Measurements from ENCODE around the gene FNDC11. TPM values are rescaled to one million over a fixed set of nuclear protein-coding genes. Genes with fewer than 3 reads are reported as not detected.

Gene FNDC11
- total RNA-seq, 1 donor from 2014 or later: 0.52 TPM

DNA sequence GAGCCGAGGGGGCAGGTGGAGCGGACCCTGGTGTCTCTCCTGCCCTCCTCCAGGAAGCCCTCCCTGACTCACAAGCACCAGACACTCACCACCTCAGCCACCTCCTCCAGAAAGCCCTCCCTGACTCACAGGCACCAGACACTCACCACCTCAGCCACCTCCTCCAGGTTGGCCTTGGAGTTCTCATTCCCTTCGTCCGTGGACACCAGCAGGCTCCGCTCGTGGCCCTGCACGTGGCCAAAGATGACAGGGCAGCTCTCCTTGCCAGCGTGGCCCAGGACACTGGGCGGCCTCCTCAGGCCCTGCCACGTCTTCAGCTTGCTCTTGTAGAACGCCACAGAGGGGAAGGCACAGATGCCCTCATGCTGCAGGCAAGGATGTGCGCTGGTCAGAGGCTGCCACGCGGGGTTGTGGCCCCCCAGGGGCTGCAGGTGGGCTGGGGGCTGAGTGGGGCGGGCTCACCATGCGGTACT lies 6.4 kb downstream of the FNDC11 start:
- Histone ChIP-seq H3K9ac (ENCODE audit: low read depth in 1 of 3, low read length in 3 of 3) (no peak overlapping the region), H3K9me3 (ENCODE audit: control insufficient read depth in 3 of 3, low read length in 3 of 3) (no peaks in the 10 kb centered on the region), H3K36me3 (ENCODE audit: control insufficient read depth in 3 of 3, insufficient read depth in 3 of 3, low read length in 3 of 3) (peaks cover 0 to 10% (median 5%) of the 10 kb centered on the region in 3 donors)

DNA sequence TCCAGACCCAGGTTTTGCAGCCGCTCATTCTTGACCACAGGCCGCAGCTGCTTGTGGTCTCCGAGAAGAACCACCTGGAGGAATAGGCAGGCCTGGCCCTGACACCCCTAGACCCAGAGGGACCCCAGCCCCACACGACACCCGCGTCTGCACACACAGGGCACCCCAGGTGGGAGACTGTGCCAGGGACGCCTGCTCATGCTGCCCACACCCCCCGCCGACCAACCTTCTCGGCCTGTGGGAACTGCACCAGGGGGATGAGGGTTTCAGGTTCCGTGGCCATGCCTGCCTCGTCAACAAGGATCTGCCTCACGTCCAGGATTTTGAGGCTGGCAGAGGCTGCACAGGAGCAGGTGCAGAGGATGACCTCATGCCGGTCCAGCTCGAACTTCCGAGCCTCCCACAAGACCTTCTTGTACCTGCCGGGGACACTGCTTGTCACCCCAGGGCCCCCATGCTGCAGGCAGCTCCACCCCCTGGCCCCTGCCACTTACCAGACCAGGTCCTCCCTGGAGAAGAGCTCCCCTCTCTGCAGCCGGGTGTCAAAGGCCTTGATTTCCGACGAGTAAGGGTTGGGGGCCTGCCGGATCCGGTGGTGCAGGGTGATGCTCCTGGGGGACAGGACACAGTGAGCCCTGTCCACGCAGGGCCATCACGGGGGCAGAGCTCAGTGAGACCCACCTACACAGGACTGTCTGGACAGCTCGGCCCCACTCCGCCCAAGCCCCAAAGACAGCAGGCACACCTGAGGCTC lies 7.1 kb downstream of the FNDC11 start:
- Histone ChIP-seq H3K4me3 (ENCODE audit: low read length in 3 of 3) (no peak overlapping the region), H3K27ac (ENCODE audit: low read depth, low read length) (no peak overlapping the region), H3K36me3 (ENCODE audit: control insufficient read depth in 3 of 3, insufficient read depth in 3 of 3, low read length in 3 of 3) (peaks cover 0 to 10% (median 5%) of the 10 kb centered on the region in 3 donors), H3K27me3 (ENCODE audit: control insufficient read depth in 3 of 3, insufficient read depth in 3 of 3, low read length in 3 of 3) (no peaks in the 10 kb centered on the region), H3K9me3 (ENCODE audit: control insufficient read depth in 3 of 3, low read length in 3 of 3) (no peaks in the 10 kb centered on the region), H3K4me1 (ENCODE audit: control insufficient read depth in 3 of 3, insufficient read depth in 3 of 3, low read length in 3 of 3) (no peaks in the 10 kb centered on the region), H3K9ac (ENCODE audit: low read depth in 1 of 3, low read length in 3 of 3) (no peak overlapping the region)

More for the DNA sequence above, 6.4 kb downstream of the FNDC11 start:
- Histone ChIP-seq H3K4me1 (ENCODE audit: control insufficient read depth in 3 of 3, insufficient read depth in 3 of 3, low read length in 3 of 3) (no peaks in the 10 kb centered on the region), H3K27ac (ENCODE audit: low read depth, low read length) (no peak overlapping the region), H3K4me3 (ENCODE audit: low read length in 3 of 3) (no peak overlapping the region), H3K27me3 (ENCODE audit: control insufficient read depth in 3 of 3, insufficient read depth in 3 of 3, low read length in 3 of 3) (peaks cover 0 to 5% (median 3%) of the 10 kb centered on the region in 3 donors)

DNA sequence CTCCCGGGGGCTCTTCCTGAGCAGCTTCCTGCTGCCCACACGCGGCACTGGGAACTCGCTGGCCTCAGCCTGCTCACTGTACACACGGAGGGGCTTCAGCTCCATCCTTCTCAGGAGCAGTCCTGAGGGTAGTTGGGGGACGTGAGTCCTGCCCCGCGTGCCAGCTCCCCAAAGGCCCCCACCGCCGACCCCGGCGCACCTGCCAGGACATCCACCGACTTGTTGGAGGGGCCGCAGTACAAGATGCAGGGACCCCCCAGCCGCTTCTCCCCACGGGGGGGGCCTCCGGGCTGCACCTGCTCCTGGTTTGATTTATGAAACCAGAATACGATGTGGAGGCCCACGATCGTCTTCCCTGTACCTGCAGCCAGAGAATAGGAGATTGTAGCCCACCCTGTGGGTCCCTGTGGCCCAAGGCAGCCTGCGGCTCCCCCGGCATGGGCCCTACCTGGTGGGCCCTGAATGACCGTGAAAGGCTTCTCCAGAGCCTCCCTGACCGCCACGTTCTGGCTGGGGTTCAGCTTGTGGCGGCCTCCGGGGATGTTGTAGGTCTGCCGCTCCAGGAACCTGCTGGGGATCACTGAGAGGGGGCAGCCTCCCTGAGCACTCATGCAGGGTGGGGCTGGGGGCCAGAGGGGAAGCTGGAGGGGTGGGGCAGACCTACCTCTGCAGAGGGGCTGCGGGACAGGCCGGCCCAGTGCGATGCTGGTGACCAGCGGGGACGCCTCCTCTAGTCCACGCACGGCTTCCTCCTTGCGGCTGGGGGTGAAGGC lies 7.9 kb downstream of the FNDC11 start:
- Histone ChIP-seq H3K27me3 (ENCODE audit: control insufficient read depth in 3 of 3, insufficient read depth in 3 of 3, low read length in 3 of 3) (no peaks in the 10 kb centered on the region), H3K4me1 (ENCODE audit: control insufficient read depth in 3 of 3, insufficient read depth in 3 of 3, low read length in 3 of 3) (no peaks in the 10 kb centered on the region), H3K9ac (ENCODE audit: low read depth in 1 of 3, low read length in 3 of 3) (no peak overlapping the region), H3K4me3 (ENCODE audit: low read length in 3 of 3) (no peak overlapping the region), H3K9me3 (ENCODE audit: control insufficient read depth in 3 of 3, low read length in 3 of 3) (no peaks in the 10 kb centered on the region), H3K27ac (ENCODE audit: low read depth, low read length) (no peak overlapping the region), H3K36me3 (ENCODE audit: control insufficient read depth in 3 of 3, insufficient read depth in 3 of 3, low read length in 3 of 3) (peaks cover 0 to 10% (median 5%) of the 10 kb centered on the region in 3 donors)

DNA sequence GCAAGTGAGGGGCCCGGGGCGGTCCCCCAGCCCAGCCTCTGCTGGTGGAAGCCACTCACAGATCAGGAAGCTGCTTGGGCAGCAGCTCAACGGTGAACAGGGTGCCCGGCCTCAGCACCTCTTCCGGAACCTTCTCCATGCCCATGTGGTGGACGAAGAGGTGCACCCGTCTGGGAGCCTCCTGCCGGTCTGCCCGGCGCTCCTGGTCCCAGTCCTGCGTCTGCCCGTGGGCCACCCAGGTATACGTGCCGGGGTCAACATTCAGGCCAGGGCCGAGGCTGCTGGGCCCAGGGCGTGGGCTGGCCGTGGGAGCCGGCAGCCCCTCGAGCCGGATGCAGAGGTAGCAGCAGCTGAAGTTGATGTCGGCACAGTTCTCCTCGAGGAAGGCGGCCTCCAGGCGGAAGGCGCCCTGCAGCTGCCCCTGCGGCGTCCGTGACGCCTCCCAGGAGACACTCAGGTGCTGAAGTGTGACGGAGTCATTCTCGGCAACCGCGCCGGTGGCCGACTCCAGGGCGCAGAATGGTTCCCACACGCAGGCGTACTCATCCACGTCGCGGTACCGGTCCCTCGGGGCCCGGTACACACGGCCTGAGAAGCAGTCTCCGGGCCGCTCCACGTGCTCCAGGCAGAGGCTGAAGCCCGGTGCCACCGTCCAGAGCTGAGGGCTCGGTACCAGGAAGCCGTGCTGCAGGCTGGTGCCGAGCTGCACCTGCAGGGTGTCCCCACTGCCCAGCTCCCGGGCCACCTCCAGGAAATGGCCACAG lies 8.7 kb downstream of the FNDC11 start:
- Histone ChIP-seq H3K36me3 (ENCODE audit: control insufficient read depth in 3 of 3, insufficient read depth in 3 of 3, low read length in 3 of 3) (peaks cover 0 to 10% (median 5%) of the 10 kb centered on the region in 3 donors), H3K27ac (ENCODE audit: low read depth, low read length) (no peak overlapping the region), H3K9me3 (ENCODE audit: control insufficient read depth in 3 of 3, low read length in 3 of 3) (no peaks in the 10 kb centered on the region), H3K4me3 (ENCODE audit: low read length in 3 of 3) (no peak overlapping the region), H3K4me1 (ENCODE audit: control insufficient read depth in 3 of 3, insufficient read depth in 3 of 3, low read length in 3 of 3) (no peaks in the 10 kb centered on the region), H3K27me3 (ENCODE audit: control insufficient read depth in 3 of 3, insufficient read depth in 3 of 3, low read length in 3 of 3) (no peaks in the 10 kb centered on the region), H3K9ac (ENCODE audit: low read depth in 1 of 3, low read length in 3 of 3) (no peak overlapping the region)

DNA sequence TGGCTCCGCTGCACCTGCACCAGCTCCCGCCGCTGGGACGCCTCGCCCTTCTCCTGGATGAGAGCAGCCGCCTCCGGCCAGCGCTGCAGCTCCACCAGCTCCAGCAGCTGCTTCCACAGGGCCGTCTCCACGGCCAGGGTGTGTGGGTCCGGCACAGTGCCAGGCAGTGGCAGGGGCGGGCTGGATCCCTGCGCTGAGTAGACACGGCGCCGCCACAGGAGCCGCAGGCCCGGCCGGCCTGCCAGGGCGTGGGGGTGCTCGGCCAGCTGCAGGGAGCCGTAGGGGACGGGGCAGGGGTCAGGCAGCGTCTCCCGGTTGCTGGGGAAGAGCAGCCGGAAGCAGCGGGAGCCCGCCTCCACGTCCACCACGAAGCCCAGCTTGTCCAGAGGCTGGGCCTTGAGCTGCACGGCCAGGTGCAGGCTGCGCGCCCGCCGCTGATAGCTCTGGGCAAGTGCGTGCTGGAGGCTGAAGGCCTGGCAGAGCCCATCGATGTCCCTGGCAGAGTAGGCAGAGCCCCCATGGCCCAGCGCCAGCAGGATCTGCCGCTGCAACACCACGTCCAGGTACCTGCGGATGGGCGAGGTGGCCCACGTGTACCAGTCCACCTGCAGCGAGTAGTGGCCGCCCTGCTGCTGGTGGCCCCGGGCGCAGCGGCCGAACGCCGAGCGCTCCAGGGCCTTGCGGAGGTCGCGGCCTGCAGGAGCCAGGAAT lies 9.4 kb downstream of the FNDC11 start:
- peaks cover 0 to 2% (median under 1%) of the 10 kb centered on the region in 3 donors for H3K27me3 ChIP-seq (ENCODE audit: control insufficient read depth in 3 of 3, insufficient read depth in 3 of 3, low read length in 3 of 3)
- H3K9ac ChIP-seq (ENCODE audit: low read depth in 1 of 3, low read length in 3 of 3): no peak overlapping the region
- no peak overlapping the region for H3K27ac ChIP-seq (ENCODE audit: low read depth, low read length)
- no peaks in the 10 kb centered on the region for H3K9me3 ChIP-seq (ENCODE audit: control insufficient read depth in 3 of 3, low read length in 3 of 3)
- H3K36me3 ChIP-seq (ENCODE audit: control insufficient read depth in 3 of 3, insufficient read depth in 3 of 3, low read length in 3 of 3): peaks cover 0 to 10% (median 5%) of the 10 kb centered on the region in 3 donors
- H3K4me1 ChIP-seq (ENCODE audit: control insufficient read depth in 3 of 3, insufficient read depth in 3 of 3, low read length in 3 of 3): peaks cover 0 to 2% (median 0%) of the 10 kb centered on the region in 3 donors
- no peak overlapping the region for H3K4me3 ChIP-seq (ENCODE audit: low read length in 3 of 3)

DNA sequence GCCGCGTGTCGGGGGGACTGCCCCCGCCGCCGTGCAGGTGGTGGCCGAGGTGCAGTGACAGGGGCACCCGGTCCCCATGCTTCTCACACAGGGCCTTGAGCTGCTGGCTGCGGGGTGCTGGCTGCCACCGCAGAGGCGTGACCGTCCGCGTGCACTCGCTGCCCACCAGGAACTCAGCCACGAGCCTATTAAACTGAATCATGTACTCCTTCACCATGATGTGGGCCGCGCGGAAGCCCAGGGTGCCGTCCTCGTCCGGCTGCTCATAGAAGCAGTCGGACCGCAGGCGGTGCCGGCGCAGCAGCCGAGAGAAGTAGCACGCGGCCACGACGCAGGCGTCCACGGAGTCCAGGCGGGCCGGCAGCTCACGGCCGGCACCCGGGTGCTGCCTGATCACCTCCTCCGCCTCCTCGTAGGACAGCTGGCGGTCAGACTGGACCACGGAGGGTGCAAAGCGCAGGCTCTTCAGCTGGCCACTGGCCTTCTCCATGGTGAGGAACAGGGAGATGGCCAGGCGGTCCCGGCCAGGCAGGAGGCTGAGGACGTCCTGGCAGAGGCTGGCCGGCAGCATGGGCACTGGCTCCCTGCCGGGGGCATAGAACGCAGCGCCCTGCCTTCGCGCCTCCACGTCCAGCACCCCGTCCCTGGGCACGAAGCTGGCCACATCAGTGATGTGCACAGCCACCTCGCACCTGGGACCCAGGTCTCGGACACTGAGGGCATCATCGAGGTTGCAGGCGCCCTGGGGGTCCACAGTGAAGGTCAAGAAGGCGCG lies 10.3 kb downstream of the FNDC11 start:
- Histone ChIP-seq H3K27me3 (ENCODE audit: control insufficient read depth in 3 of 3, insufficient read depth in 3 of 3, low read length in 3 of 3) (peaks cover 3 to 4% (median 4%) of the 10 kb centered on the region in 3 donors), H3K9ac (ENCODE audit: low read depth in 1 of 3, low read length in 3 of 3) (no peak overlapping the region), H3K36me3 (ENCODE audit: control insufficient read depth in 3 of 3, insufficient read depth in 3 of 3, low read length in 3 of 3) (peaks cover 0 to 10% (median 5%) of the 10 kb centered on the region in 3 donors), H3K9me3 (ENCODE audit: control insufficient read depth in 3 of 3, low read length in 3 of 3) (no peaks in the 10 kb centered on the region), H3K4me1 (ENCODE audit: control insufficient read depth in 3 of 3, insufficient read depth in 3 of 3, low read length in 3 of 3) (peaks cover 0 to 10% (median 0%) of the 10 kb centered on the region in 3 donors), H3K27ac (ENCODE audit: low read depth, low read length) (no peak overlapping the region), H3K4me3 (ENCODE audit: low read length in 3 of 3) (no peak overlapping the region)

DNA sequence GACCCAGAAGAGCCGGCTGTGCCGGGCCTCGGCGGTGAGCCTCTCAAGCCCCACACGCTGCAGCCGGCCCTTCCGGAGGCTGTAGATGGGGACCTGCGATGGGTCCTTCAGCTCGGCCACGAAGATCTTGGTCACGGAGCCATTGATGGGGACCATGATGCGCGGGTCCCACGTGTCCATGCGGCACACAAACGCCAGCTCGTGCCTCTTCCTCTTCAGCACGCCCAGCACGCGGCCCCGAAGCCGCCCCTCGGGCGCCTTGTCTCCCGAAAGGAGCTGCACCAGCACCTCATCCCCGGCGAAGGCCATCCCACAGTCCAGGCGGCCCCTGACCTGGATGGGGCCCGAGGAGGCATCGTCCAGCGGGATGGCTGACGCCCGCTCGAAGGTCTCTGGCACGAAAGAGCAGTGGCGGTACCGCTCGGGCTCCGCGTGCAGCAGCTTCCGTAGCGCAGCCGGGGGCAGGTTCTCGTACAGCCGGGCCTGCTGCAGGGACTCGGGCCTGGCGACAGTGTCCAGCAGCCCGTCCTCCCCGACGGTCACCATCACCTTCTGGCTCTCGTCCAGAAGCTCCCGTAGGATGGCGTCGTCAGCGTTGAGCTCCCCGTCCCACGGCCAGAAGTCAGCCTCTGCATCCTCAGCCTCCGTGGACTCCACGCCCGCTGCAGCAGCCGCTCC lies 11.2 kb downstream of the FNDC11 start:
- H3K9me3 ChIP-seq (ENCODE audit: control insufficient read depth in 3 of 3, low read length in 3 of 3): no peaks in the 10 kb centered on the region
- H3K27ac ChIP-seq (ENCODE audit: low read depth, low read length): no peak overlapping the region
- H3K4me1 ChIP-seq (ENCODE audit: control insufficient read depth in 3 of 3, insufficient read depth in 3 of 3, low read length in 3 of 3): peaks cover 0 to 10% (median 0%) of the 10 kb centered on the region in 3 donors
- H3K27me3 ChIP-seq (ENCODE audit: control insufficient read depth in 3 of 3, insufficient read depth in 3 of 3, low read length in 3 of 3): peaks cover 4 to 9% (median 4%) of the 10 kb centered on the region in 3 donors
- H3K4me3 ChIP-seq (ENCODE audit: low read length in 3 of 3): no peak overlapping the region
- H3K36me3 ChIP-seq (ENCODE audit: control insufficient read depth in 3 of 3, insufficient read depth in 3 of 3, low read length in 3 of 3): peaks cover 0 to 10% (median 5%) of the 10 kb centered on the region in 3 donors
- no peak overlapping the region for H3K9ac ChIP-seq (ENCODE audit: low read depth in 1 of 3, low read length in 3 of 3)

DNA sequence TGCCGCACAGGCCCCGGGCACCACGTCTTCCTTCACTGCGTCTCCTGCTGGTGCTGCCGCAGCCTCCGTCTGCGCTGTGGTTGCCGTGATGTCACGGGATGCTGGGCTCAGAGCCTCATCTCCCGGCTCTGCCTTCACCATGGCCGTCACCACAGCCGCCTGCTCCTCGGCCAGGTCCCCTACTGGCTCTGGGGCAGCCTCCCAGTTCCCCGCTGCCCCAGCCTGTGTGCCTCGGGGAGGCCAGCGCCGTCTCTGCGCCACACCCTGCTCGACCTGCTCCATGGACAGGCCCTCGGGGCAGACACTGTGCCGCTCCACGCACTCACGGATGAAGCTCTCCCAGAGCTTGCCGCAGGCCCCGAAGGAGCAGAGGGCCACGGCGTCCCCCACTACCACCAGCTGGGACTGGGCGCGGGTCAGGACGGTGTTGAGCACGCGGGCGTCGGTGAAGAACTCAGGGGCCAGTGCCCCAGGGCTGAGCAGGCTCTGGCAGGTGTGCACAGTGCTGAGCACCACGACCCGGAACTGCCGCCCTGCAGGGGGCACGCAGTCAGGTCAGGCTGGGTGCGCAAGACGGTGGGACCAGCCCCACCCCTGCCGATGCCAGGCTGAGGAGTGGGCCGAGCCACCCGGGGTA lies 11.9 kb downstream of the FNDC11 start:
- H3K27me3 ChIP-seq (ENCODE audit: control insufficient read depth in 3 of 3, insufficient read depth in 3 of 3, low read length in 3 of 3): peaks cover 4 to 11% (median 4%) of the 10 kb centered on the region in 3 donors
- no peak overlapping the region for H3K27ac ChIP-seq (ENCODE audit: low read depth, low read length)
- H3K4me1 ChIP-seq (ENCODE audit: control insufficient read depth in 3 of 3, insufficient read depth in 3 of 3, low read length in 3 of 3): peaks cover 0 to 10% (median 0%) of the 10 kb centered on the region in 3 donors
- H3K9ac ChIP-seq (ENCODE audit: low read depth in 1 of 3, low read length in 3 of 3): no peak overlapping the region
- peaks cover 0 to 10% (median 3%) of the 10 kb centered on the region in 3 donors for H3K36me3 ChIP-seq (ENCODE audit: control insufficient read depth in 3 of 3, insufficient read depth in 3 of 3, low read length in 3 of 3)
- H3K4me3 ChIP-seq (ENCODE audit: low read length in 3 of 3): no peak overlapping the region
- H3K9me3 ChIP-seq (ENCODE audit: control insufficient read depth in 3 of 3, low read length in 3 of 3): no peaks in the 10 kb centered on the region
